GM10248 (cell line): ENCODE measurements around the gene BAIAP2.

ENCODE experiments used
- CTCF ChIA-PET: fragments of 300-600 bp; sonication (Branson Sonifier 250); formaldehyde crosslinking; extraction: SDS; loops from one replicate; lab custom pipeline; 2021; ENCODE audit warnings: antibody characterized with exemption; lab: Yijun Ruan, JAX
- POLR2A ChIA-PET: fragments of 350-650 bp; sonication (Branson Sonifier 250); formaldehyde crosslinking; extraction: SDS; loops from one replicate; lab custom pipeline; 2020; ENCODE audit warnings: antibody characterized with exemption; lab: Yijun Ruan, JAX
- DNase-seq: peaks from one replicate; pipeline ENCODE4 v3.0.0; 2012; ENCODE audit errors: extremely low spot score
- TF ChIP-seq, protein P1 (sequence below): IDR thresholded peaks from 2 replicates; pipeline ENCODE4 v1.5.1; 2012; ENCODE audit warnings: mild to moderate bottlenecking, low read depth; ENCODE audit errors: extremely low read depth, missing control alignments, control extremely low read depth

The BAIAP2 gene

DNA sequence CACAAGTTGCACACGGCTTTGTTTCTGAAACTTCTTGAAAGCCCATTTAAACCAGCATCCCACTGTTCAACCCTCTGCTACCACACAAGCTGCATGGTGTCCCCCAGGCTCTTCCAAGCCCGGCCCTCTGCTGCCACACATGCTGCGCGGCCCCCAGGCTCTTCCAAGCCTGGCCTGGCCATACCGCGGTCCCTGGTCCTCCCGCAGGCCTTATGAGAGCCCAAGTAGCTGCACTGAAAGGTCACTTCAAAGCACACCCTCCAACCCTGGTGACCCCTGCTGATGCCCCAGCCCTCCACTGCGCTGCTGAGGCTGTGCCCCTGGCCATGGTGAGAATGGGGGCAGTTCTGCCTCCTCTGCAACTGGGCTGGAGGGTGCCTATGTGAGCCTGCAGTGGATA, 104.5 kb downstream of the BAIAP2 start:
- no peak for DNase-seq
- POLR2A ChIA-PET: no interaction called here
- TF ChIP-seq, protein P1, sequence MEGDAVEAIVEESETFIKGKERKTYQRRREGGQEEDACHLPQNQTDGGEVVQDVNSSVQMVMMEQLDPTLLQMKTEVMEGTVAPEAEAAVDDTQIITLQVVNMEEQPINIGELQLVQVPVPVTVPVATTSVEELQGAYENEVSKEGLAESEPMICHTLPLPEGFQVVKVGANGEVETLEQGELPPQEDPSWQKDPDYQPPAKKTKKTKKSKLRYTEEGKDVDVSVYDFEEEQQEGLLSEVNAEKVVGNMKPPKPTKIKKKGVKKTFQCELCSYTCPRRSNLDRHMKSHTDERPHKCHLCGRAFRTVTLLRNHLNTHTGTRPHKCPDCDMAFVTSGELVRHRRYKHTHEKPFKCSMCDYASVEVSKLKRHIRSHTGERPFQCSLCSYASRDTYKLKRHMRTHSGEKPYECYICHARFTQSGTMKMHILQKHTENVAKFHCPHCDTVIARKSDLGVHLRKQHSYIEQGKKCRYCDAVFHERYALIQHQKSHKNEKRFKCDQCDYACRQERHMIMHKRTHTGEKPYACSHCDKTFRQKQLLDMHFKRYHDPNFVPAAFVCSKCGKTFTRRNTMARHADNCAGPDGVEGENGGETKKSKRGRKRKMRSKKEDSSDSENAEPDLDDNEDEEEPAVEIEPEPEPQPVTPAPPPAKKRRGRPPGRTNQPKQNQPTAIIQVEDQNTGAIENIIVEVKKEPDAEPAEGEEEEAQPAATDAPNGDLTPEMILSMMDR: no peak
- CTCF ChIA-PET: interaction anchor here (1.7 kb wide), 1 partner anchor 345 kb away, joined by 6 read pairs; no protein-coding TSS in a partner anchor

DNA sequence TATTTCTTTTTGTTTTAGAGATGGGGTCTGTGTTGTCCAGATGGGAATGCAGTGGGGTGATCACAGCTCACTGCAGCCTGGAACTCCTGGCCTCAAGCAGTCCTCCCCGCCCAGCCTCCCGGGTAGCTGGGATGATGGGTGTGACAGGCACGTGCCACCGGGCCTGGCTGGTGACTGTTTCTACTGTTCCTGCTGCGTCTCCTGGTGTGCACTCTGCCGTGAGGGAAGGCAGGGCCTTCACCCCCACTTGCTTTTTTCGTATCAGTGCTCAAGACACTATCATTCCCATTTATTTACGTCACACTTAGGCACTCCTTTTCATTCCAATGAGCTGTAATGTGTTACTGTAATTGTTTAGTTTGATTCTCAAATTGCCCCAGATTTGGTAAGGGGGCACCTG, 105.1 kb downstream of the BAIAP2 start:
- ChIA-PET POLR2A (interaction anchor here (0.6 kb wide), 1 partner anchor 37 kb away, joined by 6 read pairs; no protein-coding TSS in a partner anchor), CTCF (interaction anchor here (1.7 to 3.8 kb wide), 2 partner anchors 90 to 345 kb away, joined by 6 to 14 read pairs; no protein-coding TSS in a partner anchor)
- TF ChIP-seq, protein P1: no peak
- no peak for DNase-seq

DNA sequence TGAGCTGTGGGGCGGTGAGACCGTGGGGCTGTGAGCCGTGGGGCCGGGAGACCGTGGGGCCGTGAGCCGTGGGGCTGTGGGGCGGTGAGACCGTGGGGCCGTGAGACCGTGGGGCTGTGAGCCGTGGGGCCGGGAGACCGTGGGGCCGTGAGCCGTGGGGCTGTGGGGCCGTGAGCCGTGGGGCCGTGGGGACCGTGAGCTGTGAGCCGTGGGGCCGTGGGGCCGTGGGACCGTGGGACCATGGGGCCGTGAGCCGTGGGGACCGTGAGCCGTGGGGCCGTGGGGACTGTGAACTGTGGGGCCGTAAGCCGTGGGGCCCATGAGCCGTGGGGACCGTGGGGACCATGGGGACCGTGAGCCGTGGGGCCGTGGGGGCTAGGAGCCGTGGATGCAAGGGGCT, 105.7 kb downstream of the BAIAP2 start:
- no peak for DNase-seq
- CTCF ChIA-PET: interaction anchor here (1.7 to 3.8 kb wide), 2 partner anchors 89 to 344 kb away, joined by 6 to 14 read pairs; no protein-coding TSS in a partner anchor
- POLR2A ChIA-PET: interaction anchor here (0.6 kb wide), 1 partner anchor 36 kb away, joined by 6 read pairs; no protein-coding TSS in a partner anchor
- TF ChIP-seq, protein P1: no peak

DNA sequence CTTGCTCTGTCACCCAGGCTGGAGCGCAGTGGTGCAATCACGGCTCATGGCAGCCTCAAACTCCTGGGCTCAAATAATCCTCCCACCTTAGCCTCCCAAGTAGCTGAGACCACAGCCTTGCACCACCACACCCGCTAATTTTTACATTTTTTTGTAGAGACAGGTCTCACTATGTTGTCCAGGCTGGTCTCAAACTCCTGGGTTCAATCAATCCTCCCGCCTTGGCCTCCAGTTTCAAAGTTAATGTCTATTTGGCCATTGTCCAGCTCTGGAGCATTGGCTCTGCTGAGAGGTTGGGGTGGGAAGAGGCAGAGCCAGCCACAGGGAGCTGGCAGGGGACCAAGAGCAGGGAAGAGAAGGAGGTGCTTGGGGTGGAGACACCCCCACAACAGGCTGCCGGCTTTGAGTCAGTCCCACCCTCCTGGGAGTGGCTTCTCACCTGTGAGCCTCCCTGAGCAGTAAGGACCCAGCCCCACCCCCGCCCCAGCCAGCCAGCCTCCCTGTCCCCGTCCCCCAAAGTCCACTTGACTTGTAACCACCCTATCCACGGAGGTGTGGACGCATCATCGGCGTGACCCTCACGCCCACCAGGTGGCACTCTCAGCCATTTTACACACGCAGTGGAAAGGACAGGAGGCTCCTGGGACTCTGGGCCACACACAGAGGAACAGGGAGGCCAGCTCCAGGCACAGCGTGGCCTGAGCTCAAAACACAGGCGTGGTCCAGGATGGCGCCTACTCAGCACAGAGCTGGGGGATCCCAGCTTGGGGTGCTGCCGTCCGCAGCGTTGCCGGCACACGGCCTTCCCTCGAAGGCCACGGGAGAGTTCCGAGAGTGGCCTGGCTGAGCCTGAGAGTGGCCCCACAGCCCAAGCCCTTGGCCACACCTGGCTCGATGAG, 107.6 kb downstream of the BAIAP2 start:
- ChIA-PET POLR2A (no interaction called here), CTCF (interaction anchor here (0.8 to 4.2 kb wide), 21 partner anchors 9 to 342 kb away, joined by 3 to 39 read pairs (median 4); partner anchors contain the start of genes CEP131, NDUFAF8 and TEPSIN)
- peak; percentile 83 for DNase-seq
- TF ChIP-seq, protein P1: peak; percentile 76

DNA sequence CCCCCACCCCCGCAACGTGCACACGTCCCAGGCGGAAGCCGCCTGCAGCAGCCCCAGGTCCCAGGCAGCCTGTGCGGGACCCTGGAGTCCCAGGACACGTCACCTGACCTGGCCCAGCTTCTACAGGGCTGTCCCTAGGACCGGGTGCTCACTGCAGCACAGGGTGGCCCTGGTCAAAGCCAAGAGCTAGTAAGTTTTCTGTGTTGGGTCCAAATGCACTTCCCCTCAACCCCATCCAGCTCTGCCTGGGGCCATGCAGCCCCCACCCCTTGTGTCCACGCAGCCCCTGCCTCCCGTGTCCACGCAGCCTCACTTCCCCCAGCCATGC, 108.2 kb downstream of the BAIAP2 start:
- TF ChIP-seq, protein P1: no peak
- POLR2A ChIA-PET: no interaction called here
- CTCF ChIA-PET: interaction anchor here (0.6 to 4.2 kb wide), 18 partner anchors 10 to 341 kb away, joined by 3 to 39 read pairs (median 4); partner anchors contain the start of genes CEP131, NDUFAF8 and TEPSIN
- no peak for DNase-seq

DNA sequence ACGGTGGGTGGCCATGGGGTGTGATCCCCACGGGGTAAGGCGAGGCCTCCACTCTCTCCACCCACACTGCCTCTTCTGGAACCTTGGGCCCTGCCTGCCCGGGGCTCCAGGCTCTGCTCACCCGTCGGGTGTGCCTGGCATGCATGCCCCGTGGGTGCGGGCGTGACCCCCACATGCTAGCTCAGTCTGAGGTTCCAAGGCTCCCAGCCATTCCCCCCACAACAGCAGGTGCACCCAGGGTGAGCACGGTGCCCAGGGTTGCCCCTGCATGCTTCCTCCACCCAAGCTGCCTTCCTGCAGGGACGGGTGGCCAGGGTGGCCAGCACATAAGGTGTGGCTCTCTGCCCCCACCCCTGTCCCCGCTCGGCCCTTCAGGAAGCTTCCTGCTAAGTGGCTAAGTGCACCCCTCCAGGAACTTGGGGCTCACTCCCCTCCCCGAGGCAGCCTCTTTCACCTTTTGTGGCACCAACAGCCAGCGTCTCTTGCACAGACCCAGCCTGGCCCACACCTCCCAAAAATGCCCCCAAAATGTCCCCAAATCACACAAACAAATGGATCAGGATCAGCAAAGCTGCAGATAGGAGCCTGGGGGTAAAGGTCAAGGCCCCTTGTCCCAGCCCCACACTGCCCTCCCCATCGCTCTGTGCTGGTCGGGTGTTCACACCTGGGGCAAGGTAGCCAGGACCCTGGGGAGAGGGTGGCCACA, 108.9 kb downstream of the BAIAP2 start:
- ChIA-PET POLR2A (no interaction called here), CTCF (interaction anchor here (0.6 to 4.2 kb wide), 10 partner anchors 10 to 340 kb away, joined by 3 to 39 read pairs (median 6); partner anchors contain the start of genes CEP131, NDUFAF8 and TEPSIN)
- DNase-seq: no peak
- TF ChIP-seq, protein P1: no peak
